Fibroblast of skin of abdomen (primary cell): Measurements from ENCODE around the gene DENND4A. TPM values are rescaled to one million over a fixed set of nuclear protein-coding genes. Genes with fewer than 3 reads are reported as not detected.

ENCODE experiments used
- DNase-seq: peaks from one replicate; pipeline ENCODE4 v3.0.0-alpha.2; 2013
- polyA plus RNA-seq, 2 experiments: library from polyadenylated mRNA; unstranded; fragments of 120-200 nt; gene quantifications; one replicate each; pipeline ENCODE4 v1.2.1, GENCODE V29; 2013; ENCODE audit not compliant: insufficient read length in 2 of 2

Gene DENND4A
- polyA plus RNA-seq (2013, experiment 1 of 2; ENCODE audit: insufficient read length) = 8.2 TPM
- 9.0 TPM for polyA plus RNA-seq (2013, experiment 2 of 2; ENCODE audit: insufficient read length)

- DNase-seq = peak; percentile 98
Measured at GRCh38 chr15:65792138-65792987, at the start of gene DENND4A. TSS of gene DENND4A (minus strand) at chr15:65792293. CDS start at chr15:65756450, 35,843 bp downstream.

DNA sequence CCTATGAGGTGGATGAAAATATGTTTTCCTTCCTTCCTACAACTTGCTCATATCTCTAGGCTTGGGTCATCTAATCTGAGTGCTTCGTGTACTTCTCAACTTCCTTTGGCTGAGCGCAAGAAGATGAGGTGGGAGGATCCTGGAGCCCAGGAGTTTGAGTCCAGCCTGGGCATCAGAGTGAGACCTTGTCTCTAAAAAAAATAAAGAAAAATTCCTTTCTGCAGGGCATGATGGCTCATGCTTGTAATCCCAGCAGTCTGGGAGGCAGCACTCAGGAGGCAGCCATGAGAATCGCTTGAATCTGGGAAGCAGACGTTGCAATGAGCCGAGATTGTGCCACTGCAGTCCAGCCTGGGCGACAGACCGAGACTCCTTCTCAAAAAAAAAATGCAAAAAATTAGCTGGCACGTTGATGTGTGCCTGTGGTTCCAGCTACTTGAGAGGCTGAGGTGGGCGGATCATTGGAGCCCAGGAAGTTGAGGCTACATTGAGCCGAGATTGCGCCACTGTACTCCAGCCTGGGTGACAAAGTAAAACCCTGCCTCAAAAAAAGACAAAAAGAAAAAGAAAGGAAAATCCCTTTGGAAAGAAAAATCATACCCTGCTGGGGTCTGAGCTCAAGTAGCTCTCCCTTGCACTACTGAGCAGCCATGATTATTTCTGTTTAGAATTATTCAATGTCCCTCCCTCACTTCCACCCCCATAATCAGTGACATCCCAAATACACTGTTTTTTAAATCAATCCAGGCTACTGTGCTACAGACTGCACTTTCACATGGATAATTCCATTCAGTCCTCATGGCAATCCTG lies 49.2 kb upstream of the DENND4A start:
- DNase-seq = peak; percentile 27

GRCh38 chr15:65839985-65840384 lies 47.9 kb upstream of the DENND4A start:
- no peak for DNase-seq

- no peak for DNase-seq
Measured at GRCh38 chr15:65839354-65839901, 47.3 kb upstream of the DENND4A start.

DNA sequence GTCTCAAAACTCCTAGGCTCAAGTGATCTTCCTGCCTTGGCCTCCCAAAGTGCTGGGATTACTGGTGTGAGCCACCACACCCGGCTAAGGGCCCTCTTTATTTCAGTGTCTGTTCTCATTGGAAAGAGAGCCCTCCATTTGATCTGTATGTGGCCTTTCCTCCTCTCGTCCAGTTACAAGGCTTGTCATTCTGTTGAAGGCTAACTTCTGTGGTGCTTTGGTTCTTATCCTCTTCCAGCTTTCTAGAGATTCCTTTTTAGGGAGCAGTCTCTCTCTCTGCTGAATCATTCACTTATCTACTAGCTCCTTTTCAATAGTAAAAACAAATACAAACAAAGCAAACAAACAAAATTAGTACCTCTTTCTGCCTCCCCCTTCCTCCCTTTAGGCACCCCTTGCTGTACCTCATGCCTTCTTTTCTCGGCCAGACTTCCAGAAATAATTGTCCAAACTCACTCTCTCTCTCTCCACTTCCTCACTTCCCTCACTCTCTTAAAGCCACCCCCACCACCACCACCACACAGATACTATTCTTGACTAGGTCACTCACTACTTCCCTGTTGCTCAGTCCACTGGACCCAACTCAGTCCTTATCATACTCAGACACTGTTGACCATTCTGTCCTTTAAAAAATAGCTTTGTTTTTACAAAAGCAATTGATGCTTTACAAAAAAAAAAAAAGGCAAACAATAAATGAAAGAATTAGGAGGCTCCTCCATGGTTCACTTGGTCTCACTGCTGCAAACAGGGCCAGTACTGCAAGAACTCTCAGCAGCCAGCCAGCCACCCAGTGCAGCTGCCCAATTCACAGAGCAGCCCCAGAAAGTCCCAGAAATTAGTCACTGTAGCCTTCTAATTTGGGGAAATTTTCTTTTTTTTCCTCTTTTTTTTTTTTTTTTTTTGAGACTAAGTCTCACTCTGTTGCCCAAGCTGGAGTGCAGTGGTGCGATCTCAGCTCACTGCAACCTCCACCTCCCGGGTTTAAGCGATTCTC lies 45.5 kb upstream of the DENND4A start:
- no peak for DNase-seq

DNA sequence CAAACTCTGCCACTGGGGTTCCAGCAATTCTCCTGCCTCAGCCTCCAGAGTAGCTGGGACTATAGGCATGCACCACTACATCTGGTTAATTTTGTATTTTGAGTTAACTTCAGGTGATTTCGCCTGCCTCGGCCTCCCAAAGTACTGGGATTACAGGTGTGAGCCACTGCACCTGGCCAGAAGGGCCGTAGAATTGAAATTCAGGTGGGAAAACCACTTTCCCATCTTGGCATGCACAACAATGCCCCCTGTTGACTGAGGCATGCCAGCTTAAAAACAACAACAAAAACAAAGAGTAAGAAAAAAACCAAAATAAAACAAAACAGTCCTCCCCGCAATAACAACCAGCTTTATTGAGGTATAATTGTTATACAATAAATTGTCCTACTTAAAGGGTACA lies 44.6 kb upstream of the DENND4A start:
- no peak for DNase-seq

DNA sequence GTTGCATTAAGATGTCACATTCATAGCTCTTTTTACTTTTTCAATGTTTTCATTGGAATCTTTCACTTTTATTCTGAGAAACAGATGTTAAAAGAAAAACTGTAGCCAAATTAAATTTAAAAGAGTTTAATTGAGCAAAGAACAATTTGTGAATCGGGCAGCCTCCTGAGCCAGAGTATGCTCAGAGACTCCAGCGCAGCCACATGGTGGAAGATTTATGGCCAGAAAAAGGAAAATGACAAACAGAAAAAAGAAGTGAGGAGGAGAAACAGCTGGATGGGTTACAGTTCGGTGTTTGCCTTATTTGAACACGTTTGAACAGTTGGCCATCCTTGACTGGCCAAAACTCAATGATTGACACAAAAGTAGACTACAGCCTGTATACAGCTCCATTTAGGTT lies 43.4 kb upstream of the DENND4A start:
- no peak for DNase-seq

DNA sequence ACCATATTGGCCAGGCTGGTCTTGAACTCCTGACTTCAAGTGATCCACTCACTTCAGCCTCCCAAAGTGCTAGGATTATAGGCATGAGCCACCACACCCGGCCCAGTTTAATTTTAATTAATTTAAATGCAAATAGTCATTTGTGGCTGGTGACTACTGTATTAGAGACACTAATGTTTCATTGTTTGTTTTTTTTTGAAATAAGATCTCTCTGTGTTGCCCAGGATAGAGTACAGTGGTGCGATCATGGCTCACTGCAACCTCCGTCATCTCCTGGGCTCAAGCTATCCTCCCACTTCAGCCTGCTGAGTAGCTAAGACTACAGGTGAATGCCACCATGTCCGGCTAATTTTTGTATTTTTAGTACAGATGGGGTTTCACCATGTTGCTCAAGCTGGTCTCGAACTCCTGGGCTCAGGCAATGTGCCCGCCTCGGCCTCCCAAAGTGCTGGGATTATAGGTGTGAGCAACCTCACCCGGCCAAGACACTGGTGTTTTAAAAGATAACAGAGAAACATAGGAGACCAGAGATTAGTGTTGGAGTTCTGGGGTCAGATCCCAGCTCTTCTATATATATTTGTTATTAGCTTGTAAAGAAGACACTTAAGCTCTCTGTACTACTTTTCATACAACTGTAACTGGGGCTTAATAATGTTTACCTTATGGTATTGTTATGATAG lies 42.6 kb upstream of the DENND4A start:
- no peak for DNase-seq

- no peak for DNase-seq
Measured at GRCh38 chr15:65833501-65834205, 41.6 kb upstream of the DENND4A start.

- peak; percentile 68 for DNase-seq
Measured at GRCh38 chr15:65832549-65833364, 40.7 kb upstream of the DENND4A start.

DNA sequence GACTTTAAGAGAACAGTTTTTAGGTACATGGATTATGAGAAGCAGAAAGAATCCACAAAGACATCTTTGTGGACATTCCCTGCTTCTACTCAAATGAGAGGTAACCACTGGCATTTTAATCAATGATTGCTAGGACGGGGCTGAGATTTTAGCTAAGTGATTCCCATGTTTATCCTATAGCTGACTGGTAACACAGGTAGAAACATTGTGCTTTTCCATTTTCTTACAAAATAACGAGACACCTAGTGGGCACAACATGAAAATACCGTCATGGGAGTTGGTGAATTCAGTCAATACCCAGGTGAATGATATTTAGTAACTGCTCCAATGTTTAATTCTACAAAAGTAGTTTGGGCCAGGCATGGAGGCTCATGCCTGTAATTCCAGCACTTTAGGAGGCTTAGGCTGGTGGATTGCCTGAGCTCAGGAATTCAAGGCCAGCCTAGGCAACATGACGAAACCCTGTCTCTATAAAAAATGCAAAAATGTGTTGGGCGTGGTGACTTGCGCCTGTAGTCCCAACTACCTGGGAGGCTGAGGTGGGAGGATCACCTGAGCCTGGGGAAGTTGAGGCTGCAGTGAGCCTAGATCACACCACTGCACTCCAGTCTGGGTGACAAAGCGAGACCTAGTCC lies 37.2 kb upstream of the DENND4A start:
- no peak for DNase-seq

DNA sequence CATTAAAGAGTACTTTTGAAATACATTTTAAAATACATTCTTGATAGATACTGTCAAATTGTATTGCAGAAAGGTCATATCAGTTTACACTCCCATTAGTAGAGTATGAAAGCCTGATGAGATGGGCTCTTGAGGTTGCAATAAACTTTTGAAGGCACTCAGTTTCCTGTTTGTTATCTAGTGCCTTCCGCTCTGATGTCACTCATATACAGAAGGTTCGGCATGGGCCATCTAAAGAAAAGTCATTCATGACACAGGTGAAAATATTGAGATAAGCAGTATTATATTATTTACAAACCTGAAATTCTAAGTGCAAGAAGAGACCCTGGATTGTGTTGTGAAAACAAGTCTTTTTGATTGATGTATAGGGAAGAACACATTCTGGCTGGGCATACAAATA lies 36.5 kb upstream of the DENND4A start:
- no peak for DNase-seq

GRCh38 chr15:65827065-65827464 lies 35.0 kb upstream of the DENND4A start:
- no peak for DNase-seq

DNA sequence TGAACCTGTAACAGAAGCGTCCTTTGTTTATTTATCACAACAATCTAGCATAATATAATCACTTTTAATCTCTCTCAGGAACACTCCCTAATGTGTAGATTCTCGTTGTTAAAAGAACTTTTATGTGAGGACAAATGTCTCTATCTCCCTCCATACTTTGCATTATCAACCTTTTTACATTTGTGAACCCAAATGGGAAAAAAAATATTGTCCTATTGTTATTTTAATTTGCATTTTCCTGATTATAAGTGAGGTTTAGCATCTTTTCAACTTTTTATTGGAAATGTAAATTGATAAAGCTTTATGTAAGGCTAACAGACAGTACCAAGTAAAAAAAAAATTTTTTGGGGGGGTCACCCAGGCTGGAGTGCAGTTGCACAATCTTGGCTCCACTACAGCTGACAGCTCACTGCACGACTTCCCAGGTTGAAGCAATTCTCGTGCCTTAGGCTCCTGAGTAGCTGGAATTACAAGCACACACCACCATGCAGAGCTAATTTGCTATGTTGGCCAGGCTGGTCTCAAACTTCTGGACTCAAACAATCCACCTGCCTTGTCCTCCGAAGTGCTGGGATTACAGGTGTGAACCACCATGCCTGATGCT lies 33.0 kb upstream of the DENND4A start:
- DNase-seq = peak; percentile 31

- peak; percentile 56 for DNase-seq
Measured at GRCh38 chr15:65824031-65824743, 32.1 kb upstream of the DENND4A start.

GRCh38 chr15:65822316-65822715 lies 30.2 kb upstream of the DENND4A start:
- DNase-seq = no peak

GRCh38 chr15:65821070-65821469 lies 29.0 kb upstream of the DENND4A start:
- DNase-seq = no peak

DNA sequence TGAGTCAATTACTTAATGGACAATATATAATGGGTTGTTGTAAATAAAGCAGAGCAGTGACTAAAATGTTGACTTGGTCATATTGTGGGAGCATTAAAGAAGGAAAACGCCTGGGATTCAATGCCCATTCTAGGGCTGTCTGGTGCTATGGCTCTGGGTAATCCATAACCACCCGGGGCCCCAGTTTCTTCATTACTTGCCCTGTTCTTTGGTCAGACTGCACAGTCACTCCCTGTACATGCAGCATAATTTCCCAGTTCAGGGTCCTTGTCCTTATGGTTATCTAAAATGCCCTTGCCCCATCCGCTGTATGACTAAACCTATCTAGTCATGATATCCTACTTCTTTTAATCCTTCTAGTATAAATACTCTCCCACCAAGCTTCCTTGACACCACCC lies 27.5 kb upstream of the DENND4A start:
- DNase-seq = no peak
